Stimulated activated CD4-positive, alpha-beta T cell treated with anti-CD3 and anti-CD28 coated beads, Interleukin-4, amount 100 ng/mL, for 48 hours (primary cell): ENCODE measurements around the gene ME2.
"Not testable (repeated sequence)": the region's sequence is repeated elsewhere in the genome, so short reads cannot be mapped to it uniquely, and the experiment has no call there.

Source experiments
- DNase-seq, 2 donors: peaks; one replicate each; pipeline ENCODE4 v3.0.0-alpha.2; 2020; ENCODE audit warnings: low read depth in 2 of 2

ME2 gene

DNA sequence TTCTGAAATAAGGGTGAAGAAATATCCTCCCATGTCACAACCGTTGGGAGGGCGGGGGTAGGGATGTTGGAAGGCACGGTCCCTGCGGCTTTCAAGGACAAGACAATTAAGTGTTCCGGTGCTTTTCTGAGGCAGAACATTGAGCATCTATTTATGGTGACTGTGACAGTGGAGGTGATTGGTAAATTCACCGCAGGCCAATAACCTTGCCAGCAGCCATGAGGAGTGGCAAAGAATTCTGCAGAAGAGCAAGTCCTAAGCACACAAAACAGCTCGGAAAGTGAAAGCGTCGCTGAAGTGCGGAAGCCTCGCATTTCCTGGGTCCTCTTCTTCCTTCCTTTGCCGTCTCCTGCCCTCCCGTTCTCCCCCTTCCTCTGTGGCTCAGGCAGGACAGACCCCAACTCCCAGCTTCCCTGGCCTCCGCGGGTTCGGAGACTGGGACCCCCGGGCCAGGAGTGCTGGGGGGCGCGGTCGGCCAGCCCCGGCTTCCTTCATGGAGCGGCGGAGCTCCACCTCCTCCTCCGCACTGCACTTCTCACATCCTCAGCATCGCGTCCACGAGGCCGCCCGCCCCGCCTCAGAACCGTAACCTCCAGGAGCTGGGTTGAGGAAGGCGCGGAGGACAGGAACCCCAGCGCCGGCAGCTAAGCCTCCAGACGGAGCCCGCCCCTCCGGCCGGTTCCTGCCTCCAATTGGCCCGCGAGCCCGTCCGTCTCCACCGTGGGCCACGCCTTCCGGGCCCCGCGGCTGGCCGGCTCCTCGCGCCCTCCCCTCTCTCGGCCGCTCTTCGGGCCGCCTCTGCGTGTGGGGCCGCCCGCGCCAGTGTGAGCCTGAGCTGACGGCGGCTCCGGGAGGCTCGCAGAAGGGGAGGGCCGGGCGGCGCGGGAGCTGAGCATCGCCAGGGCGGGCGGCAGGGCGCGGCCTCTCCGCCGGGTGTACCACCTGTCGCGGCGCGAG lies at the start of gene ME2:
TSS of gene ME2 (plus strand) at position 774 of the 957 bp plus-strand sequence. CDS start 16,703 bp downstream, outside the sequence.
- DNase-seq: peak; percentile 87 to 92

DNA sequence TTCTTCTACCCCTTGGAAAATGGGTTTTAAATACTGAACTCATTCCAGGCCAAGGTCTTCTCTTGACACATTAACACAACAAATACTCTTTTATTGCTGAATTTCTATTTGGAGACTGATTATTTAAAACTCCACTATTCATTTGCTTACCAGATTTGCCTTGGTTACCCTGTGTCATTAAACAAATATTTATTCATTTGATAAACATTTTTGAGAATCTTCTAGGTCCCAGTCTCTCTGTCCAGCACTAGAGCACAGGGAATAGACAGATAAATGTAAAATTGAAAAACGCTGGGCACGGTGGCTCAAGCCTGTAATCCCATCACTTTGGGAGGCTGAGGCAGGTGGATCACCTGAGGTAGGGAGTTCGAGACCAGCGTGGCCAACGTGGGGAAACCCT lies 49.3 kb upstream of the ME2 start:
- no peak for DNase-seq

DNA sequence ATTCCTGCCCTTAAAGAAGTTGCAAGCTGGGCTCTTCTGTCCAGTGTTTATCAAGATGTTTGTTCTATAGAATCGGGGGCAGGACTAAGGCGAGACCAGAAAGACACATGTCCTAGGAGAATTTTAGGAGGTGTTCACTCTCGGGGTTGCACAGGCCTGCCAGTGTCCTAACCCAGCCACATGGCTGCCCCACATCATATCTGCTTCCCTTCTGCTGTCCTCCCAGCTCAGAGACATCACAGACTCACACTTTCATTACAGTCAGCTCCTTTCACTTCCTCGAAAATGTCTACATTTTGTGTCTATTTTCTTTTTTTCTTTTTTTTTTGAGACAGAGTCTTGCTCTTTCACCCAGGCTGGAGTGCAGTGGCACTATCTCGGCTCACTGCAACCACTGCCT lies 48.4 kb upstream of the ME2 start:
- no peak for DNase-seq

DNA sequence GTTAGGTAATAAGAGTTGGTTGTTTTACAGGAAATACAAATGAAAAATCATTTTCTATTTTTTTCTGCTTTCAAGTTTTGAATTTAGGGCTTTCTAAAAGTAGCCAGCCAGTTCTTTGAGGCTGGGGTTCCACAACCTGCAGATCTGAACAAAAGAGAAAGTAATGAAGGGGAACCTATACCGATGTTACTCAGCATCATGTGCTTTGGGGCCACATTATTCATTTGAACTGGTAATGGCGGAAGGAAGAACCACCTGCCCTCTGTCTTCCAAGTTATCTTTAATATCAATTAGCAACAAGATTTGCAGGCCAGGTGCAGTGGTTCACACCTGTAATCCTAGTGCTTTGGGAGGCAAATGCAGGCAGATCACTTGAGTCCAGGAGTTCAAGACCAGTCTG lies 46.2 kb upstream of the ME2 start:
- DNase-seq: no peak

DNA sequence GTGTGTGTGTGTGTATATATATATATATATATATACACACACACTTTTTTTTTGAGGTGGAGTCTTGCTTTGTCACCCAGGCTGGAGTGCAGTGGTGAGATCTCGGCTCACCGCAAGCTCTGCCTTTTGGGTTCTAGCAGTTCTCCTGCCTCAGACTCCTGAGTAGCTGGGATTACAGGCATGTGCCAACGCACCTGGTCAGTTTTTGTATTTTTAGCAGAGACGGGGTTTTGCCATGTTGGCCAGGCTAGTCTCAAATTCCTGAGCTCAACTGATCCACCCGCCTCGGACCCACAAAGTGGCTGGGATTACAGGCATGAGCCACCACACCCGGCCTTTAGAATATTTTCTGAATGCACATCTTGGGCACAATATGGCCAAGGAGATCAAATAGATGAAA lies 45.4 kb upstream of the ME2 start:
- DNase-seq: not testable (repeated sequence)

DNA sequence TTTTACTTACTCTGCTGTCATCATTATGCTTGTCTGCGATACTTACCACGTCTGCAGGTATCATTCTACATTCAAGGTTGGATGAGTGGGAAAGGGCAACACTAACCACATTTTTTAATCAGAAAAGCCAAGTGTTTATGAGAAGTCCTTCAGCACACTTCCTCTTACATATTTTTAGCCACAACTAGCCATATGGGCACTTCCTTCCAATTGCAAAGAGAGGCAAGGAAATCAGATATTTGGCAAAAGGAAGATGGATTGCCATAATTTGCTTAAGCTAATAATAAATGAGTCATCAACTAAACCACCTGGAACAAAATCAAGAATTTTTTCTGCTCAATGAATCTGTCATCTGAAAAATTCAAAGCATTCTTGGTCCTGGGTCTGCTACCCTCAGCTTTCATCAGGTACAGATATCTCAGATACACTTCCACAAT lies 42.4 kb upstream of the ME2 start:
- no peak for DNase-seq

DNA sequence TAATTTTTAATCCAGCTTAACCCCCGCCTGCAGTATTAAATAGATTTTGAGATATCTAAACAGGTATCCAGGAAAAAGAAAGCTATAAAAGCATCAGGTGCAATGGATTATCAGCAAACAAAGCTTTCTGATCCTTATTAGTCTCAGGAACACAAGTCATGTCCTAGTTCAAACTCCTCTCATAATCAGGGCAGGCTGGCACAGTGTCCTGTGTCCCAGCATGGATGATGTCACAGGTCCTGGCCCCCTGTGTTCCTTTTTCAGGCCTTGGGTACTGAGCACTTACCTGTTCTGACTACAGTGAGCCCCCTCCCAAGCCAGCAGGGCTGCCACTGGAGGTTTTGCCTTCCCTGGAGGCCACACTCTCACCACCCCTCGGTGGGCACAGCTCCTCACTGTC lies 39.6 kb upstream of the ME2 start:
- DNase-seq: no peak

DNA sequence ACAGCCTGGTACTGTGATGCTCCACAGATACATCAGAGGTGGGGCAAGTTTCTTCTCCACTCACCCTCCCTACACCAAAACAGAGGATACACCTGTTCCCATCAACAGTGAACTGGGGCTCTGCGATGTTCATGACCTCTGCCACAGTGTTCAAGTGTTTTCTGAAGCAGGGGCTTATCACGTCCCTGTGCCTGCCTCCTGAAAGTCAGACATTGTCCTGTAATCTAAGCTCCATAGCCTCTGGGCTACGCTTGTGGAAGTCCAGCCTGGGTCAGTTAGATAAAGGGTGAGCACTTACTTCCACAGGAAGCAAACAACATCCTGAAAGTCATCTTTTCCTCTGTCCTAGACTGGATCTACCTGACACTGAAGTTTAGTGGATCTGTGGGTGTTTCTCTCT lies 38.9 kb upstream of the ME2 start:
- DNase-seq: no peak

DNA sequence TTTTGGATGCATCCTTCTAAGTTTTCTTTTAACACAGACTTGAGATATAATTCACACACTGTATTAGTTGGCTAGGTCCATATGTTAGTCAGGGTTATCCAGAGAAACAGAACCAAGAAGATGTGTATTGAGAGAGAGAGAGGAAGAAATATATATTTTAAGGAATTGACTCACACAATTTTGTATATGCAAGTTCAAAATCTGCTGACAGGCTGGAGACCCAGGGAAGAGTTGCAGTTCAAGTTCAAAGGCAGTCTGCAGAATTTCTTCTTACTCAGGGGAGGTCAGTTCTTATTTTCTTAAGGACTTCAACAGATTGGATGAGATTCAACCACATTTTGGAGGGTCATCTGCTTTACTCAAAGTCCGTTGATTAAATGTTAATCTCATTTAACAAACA lies 36.1 kb upstream of the ME2 start:
- no peak for DNase-seq

DNA sequence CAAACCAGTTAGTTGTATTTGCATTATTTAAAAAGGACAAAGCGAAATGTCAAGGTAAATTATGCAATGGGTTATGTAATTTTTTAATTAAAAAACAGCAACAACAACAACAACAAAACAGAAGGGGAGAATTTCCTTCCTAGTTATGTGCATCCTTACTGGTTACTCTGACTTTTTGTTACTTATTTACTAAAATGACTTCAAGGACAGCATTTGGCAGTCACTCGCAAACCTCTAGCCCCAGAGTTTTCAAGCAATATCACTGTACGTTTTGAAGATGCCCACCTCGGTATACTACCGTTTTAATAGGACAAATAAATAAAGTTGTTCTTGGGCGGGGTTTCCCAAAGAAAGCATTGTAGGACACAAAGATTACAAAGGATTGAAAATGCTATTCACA lies 34.4 kb upstream of the ME2 start:
- no peak for DNase-seq

DNA sequence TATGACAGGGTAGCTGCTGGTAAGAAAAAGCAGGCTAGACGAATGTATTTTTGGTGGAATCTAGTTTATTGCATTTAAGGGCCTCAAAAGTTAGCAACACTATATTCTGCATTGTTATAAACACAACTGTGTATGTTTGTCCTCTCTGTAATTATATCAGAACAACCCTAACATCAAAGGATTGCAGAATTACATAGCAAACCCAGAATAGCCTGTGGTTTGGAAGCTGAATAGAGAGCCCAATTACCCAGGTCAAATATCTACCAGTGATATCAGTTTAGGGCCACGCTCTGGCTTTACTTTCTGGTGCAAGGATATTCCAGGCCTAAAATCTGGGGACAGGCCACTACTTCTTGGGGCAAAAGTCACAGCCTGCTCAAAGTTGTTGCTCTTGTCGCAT lies 34.0 kb upstream of the ME2 start:
- DNase-seq: no peak

DNA sequence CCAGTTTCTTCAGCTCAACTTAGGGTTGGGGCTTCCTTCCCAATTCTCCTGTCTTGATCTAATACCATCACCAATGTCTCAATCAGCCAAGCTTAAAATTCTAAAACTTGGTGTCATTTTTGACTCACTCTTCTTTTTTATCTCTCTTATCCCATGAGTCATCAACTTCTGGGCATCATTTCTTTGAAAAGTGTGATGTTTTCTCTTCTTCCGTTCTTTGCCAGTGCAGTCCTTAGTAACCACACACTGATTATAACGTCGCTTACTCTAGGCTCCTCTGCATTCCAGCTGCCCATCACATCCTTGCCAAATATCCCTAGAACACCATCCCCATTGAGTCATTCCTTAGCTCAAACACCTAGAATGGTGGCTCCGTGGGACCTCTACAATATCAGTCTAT lies 31.7 kb upstream of the ME2 start:
- DNase-seq: no peak

DNA sequence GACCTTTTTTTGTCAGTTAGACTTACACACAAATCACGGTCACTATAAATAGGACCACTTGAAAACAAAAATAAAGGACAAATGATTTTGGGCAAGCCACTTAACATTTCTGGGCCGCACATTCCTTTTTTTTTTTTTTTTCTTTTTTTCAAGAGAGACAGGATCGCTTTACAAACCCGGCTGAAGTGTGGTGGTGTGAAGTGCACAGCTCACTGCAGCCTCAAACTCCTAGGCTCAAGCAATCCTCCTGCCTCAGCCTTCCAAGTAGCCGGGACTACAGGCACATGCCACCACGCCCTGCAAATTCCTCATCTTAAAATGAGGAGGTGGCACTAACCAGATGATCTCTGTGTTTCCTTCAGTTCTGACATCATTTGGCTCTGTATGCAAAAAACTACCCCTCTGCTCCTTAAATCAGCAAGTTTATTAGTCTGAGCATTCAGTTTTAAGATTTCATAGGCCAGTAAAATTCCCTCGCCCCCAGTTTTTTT lies 30.8 kb upstream of the ME2 start:
- no peak for DNase-seq

DNA sequence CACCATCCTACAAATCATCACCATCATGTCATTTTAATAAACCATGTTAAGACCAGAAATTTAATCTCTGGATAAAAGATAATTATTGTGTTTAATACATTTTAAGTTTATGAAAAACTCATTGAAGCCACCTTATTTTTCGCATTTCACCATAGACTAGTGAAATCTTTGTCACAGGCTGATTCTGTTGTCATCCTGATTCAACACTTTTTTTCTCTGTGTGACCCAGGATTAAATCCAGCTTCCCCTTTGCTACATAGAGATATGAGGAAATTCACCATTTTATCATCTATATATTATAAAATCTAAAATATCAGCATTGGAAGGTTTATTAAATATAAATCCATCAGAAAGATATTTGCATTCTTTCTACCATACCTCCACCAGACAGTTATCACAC lies 29.9 kb upstream of the ME2 start:
- no peak for DNase-seq

DNA sequence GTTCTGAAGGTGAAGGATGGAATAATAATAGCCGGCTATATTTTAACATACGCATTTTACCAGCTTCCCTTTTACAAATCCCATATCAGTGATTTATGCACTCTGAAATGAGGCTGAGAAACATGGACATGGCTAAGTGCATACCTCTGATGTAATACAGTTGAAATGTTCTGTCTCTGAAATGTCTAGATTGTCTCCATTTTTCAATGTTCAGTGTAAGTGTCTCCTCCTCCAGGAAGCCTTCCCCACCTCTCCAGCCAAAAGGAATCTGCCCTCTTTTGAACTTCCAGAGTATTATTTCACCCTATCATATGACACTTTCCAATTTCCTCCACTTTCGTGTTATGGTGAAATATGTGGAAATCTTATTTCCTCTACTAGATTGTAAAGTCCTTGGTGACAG lies 29.5 kb upstream of the ME2 start:
- DNase-seq: no peak

DNA sequence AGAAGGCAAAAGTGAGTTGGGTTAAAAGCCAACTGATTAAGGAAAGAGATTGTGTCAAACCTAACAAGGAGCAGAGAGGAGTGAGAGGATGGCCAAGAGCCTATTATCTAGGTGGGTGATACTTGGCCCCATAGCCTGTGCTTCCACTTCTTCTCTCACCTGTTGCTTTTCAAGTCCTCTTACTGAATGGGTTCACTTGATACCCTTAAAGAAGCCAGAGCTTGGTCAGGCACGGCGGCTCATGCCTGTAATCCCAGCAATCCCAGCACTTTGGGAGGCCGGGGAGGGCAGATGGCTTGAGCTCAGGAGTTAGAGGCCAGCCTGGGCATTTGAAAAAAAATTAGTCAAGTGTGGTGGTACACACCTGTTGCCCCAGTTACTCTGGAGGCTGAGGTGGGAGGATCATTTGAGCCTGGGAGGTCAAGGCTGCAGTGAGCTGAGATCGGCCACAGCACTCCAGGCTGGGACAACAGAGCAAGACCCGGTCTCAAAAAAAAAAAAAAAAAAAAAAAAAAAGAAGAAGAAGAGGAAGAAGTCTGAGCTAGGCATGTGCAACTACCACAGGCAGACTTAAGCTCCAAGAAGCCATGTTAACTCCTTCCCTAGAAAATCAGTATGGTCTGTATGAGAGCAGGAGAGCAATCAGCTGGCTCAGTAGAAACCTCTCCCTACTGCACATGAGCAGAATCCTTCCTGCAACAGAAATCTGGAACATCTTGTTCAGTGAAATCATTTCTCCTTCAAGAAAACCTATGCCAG lies 28.4 kb upstream of the ME2 start:
- DNase-seq: no peak

DNA sequence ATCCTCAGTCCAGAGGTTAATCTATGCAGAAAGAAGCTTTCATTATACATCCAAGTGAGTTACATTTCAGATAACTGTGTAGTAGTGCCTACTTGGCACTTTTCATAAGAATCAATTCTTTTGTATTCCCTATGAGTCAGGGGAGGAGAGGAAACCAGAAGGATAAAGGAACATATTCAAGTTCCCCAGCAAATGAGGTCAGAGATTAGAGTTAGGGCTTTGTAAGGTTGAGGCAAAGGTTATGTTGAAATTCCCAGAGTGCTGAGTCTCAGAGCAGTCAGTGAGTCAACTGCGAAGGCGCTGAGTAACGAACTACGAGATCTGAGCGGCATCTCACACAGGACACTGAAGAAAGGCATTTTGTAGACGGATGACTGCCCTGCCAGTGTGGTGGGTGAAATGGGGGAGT lies 25.1 kb upstream of the ME2 start:
- no peak for DNase-seq

DNA sequence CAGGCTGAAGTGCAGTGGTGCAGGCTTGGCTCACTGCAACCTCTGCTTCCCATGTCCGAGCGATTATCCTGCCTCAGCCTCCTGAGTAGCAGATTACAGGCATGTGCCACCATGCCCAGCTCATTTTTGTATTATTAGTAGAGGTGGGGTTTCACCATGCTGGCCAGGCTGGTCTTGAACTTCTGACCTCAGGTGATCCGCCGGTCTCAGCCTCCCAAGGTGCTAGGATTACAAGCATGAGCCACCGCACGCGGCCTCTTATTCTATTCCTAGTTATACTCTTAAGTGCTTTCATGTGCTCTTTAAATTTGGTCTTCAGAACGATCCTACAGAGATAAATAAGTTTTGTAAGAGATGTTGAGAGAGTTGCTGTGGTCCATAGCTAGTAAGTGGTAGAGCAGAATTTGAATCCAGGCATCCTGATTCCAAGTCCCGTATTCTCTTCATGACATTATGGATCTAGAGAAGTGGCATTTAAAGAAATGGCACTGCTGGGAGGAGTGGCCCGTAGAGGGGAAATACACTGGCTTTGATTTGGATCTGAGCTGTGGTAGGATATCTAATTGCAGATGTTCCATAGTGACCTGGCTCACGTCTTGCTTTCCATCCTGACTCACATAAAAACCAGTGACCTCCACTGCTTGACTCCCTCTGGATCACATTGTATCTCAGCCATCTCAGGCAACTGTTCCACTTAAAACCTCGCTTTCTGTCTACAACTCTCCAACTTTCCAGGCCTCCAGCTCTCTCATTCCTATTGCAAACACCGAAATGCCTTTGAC lies 22.8 kb upstream of the ME2 start:
- no peak for DNase-seq

DNA sequence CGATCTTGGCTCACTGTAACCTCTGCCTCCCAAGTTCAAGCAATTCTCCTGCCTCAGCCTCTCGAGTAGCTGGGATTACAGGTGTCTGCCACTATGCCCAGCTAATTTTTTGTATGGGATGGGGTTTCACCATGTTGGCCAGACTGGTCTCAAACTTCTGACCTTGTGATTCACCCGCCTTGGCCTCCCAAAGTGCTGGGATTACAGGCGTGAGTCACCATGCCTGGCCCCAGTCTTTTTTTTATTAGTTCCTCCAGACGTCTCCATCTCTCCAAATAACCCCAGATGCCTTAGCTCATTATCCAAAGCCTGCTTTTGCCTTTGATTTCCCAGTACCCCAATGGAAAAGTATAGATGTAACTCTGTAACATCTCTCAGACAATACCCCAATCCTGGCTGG lies 21.8 kb upstream of the ME2 start:
- DNase-seq: not testable (repeated sequence)

DNA sequence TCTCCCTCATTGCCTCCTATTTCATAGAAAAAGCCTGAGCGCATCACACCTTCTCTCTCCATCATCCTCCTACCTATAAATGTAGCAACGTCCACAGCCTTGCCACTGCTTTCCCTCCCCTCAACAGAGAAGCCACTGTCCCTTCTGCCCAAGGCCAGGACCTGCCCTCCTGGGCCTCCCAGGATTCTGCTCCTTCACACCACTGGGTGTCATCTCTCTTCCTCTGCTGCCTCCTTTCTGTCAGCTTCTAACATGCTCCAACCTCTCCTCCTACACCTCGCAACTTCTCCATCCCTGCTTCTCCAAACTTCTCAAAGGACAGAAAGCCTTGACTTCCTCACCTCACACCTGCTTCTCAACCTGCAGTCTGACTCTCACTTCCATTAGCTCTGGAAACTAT lies 21.2 kb upstream of the ME2 start:
- DNase-seq: no peak

DNA sequence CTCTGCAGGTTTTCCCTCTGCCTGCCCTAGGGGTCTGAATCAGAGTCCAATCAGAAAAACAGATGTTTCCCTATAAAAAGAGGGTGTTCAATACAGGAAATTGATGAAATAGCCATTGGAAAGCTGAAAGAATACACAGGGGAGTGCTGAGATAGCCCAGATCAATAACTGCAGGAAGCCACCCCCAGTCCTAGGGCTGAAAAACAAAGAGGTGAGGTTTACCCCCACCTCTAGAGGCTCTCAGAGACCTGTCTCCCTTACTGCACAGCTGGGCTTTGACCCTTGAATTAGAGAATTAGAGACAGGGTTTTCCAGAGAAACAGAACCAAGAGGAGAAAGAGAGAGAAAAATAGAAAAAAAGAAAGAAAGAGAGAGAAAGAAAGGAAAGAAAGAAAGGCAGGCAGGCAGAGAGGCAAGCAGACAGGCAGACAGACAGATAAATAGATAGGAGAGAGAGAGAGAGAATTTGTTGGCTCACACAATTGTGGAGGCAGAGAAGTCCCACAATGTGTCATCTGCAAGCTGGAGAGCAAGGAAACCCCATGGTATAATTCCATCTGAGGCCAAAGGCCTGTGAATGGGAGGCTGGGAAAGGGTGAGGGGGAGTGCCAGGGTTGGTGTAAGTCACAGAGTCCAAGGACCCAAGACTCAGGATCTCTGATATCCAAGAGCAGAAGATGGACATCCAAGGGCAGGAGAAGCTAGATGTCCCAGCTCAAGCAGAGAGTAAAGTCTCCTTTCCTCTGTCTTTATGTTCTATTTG lies 18.9 kb upstream of the ME2 start:
- DNase-seq: no peak
